ENCODE measurements around the gene CCL28. TPM values are rescaled to one million over a fixed set of nuclear protein-coding genes. Genes with fewer than 3 reads are reported as not detected.

CCL28 gene, protein sequence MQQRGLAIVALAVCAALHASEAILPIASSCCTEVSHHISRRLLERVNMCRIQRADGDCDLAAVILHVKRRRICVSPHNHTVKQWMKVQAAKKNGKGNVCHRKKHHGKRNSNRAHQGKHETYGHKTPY
- 0.46 TPM for total RNA-seq

DNA sequence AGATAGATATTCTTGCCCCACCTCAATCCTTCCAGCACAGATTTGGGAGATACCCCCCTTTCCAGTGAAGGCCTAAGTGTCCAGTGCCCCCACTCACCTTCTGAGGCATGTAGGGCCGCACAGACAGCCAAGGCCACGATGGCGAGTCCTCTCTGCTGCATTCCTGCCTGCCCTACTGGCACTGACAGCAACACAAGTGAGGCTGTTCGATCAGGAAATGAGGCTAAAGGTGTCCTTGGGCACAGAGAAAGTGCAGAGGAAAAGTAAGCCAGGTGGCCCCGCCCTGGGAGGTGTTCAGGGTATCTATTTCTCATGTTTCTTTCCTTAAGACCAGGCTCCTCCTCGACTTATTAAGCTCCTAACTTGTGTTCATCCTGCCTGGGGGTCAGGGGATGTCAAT lies at the start of gene CCL28:
CCL28 (minus strand) TSS at position 236 of the 400 bp plus-strand sequence; CDS start at position 161, 75 bp downstream.

Other genes with a start within 250 kb of the CCL28 start
- gene NIM1K, start 220.2 kb downstream of the CCL28 start, total RNA-seq, result 12.7 TPM
- gene HMGCS1, start 99.0 kb downstream of the CCL28 start, total RNA-seq, result 570 TPM
- 13.6 TPM for gene TMEM267, start 71.5 kb upstream of the CCL28 start, total RNA-seq
- 4.4 TPM for gene C5orf34, start 102.8 kb upstream of the CCL28 start, total RNA-seq
- gene PAIP1, start 144.7 kb upstream of the CCL28 start, total RNA-seq, result 150 TPM
- 137 TPM for gene NNT, start 190.8 kb upstream of the CCL28 start, total RNA-seq